Osteoblast (primary cell): Measurements from ENCODE around the gene NID2. TPM values are rescaled to one million over a fixed set of nuclear protein-coding genes. Genes with fewer than 3 reads are reported as not detected.
A peak's percentile ranks its signal among the peaks of the same experiment; 100 is the strongest.

Experiments used
- DNase-seq: peaks from one replicate; pipeline ENCODE4 v3.0.0; 2011; ENCODE audit warnings: low spot score, mixed read lengths; ENCODE audit not compliant: insufficient read length; ENCODE audit errors: missing footprints
- H2AFZ ChIP-seq: 2 replicates; pipeline ENCODE4 v1.6.0; 2011; ENCODE audit warnings: mild to moderate bottlenecking, low read length
- H3K27ac ChIP-seq: 2 replicates; pipeline ENCODE4 v1.5.1; 2011; ENCODE audit warnings: mild to moderate bottlenecking, low read depth, low read length, moderate library complexity
- H3K27me3 ChIP-seq: 2 replicates; pipeline ENCODE4 v1.6.0; 2012; ENCODE audit warnings: mild to moderate bottlenecking, control low read depth, inconsistent platforms, low read length, moderate library complexity; ENCODE audit not compliant: insufficient read depth
- H3K36me3 ChIP-seq: 2 replicates; pipeline ENCODE4 v1.5.1; 2011; ENCODE audit warnings: mild to moderate bottlenecking, low read length, control low read depth, moderate library complexity; ENCODE audit not compliant: insufficient read depth
- H3K4me1 ChIP-seq: 2 replicates; pipeline ENCODE4 v1.5.1; 2011; ENCODE audit warnings: mild to moderate bottlenecking, low read length, control low read depth, moderate library complexity; ENCODE audit not compliant: insufficient read depth
- H3K4me2 ChIP-seq: 2 replicates; pipeline ENCODE4 v1.6.0; 2011; ENCODE audit warnings: mild to moderate bottlenecking, low read length; ENCODE audit not compliant: insufficient read depth
- H3K4me3 ChIP-seq: fragments of 200-600 bp; sonication (generic); 3 replicates; pipeline ENCODE4 v1.5.1; 2012; ENCODE audit warnings: mild to moderate bottlenecking, low read length, inconsistent platforms; ENCODE audit not compliant: insufficient read depth
- H3K79me2 ChIP-seq: 2 replicates; pipeline ENCODE4 v1.6.0; 2012; ENCODE audit warnings: mild to moderate bottlenecking, low read length, control low read depth, inconsistent platforms; ENCODE audit not compliant: insufficient read depth
- H3K9me3 ChIP-seq: 2 replicates; pipeline ENCODE4 v1.5.1; 2011; ENCODE audit warnings: low read depth, low read length, control low read depth
- H4K20me1 ChIP-seq: 2 replicates; pipeline ENCODE4 v1.6.0; 2012; ENCODE audit warnings: mild to moderate bottlenecking, low read length, control low read depth; ENCODE audit not compliant: insufficient read depth
- CTCF ChIP-seq: IDR thresholded peaks from 2 replicates; pipeline ENCODE4 v1.5.1; 2011; ENCODE audit warnings: mild to moderate bottlenecking, low read depth, low read length, moderate library complexity; ENCODE audit errors: extremely low read depth
- total RNA-seq: library from RNA; depleted of rRNA; stranded (reverse); fragments of >200 nt; gene quantifications from 2 replicates; pipeline ENCODE4 v1.2.3, GENCODE V29; 2012

NID2 gene
- total RNA-seq, 1 donor: 141 TPM

DNA sequence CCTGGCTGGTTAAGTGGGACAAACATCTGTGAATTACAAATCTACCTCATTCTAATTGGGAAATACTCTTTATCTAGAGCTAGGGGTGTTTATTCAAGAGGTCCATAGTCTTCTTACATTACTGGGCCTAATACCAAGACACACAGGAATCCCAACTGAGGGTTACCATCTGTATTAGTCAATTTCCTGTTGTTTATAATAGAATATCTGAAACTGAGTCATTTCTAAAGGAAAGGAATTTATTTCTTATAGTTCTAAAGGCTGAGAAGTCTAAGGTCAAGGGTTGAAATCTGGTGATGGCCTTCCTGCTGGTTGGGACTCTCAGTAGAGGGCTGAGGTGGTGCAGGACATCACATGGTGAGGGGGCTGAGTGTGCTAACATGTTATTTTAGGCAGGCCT lies 43.5 kb downstream of the NID2 start:
- Histone ChIP-seq H4K20me1 (no peaks in the 10 kb centered on the region), H3K4me2 (peak overlapping the region; percentile 35), H3K79me2 (no peaks in the 10 kb centered on the region), H2AFZ (no peak overlapping the region), H3K9me3 (no peaks in the 10 kb centered on the region), H3K4me1 (peaks cover 37% of the 10 kb centered on the region), H3K4me3 (no peak overlapping the region), H3K36me3 (peaks cover 3% of the 10 kb centered on the region), H3K27me3 (no peaks in the 10 kb centered on the region), H3K27ac (peak overlapping the region; percentile 81)
- peak; percentile 87 for DNase-seq
- TF ChIP-seq CTCF: no peak

DNA sequence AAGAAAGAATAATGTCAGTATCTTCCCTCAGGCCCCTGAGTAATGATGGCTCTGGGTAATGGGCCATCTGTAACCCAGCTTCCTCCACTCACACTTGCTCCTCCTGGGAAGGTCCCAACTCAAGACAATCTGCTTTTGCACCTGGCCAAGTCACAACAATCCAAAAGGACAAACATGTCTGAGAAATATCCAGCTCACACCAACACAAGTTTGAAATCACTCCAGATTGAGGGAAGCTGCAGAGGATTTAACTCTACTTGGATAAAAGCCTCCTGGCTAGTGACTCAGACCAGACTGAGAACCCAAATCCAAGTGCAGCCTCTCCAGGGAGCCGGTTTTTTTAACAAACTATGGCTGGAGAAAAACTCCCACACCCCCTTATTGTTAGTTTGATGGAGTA lies 45.3 kb downstream of the NID2 start:
- no peaks in the 10 kb centered on the region for H4K20me1 ChIP-seq
- no peak overlapping the region for H2AFZ ChIP-seq
- peak; percentile 90 for DNase-seq
- H3K4me3 ChIP-seq: no peak overlapping the region
- no peaks in the 10 kb centered on the region for H3K79me2 ChIP-seq
- peak overlapping the region; percentile 81 for H3K27ac ChIP-seq
- H3K36me3 ChIP-seq: peaks cover 18% of the 10 kb centered on the region
- no peaks in the 10 kb centered on the region for H3K9me3 ChIP-seq
- peaks cover 37% of the 10 kb centered on the region for H3K4me1 ChIP-seq
- peak overlapping the region; percentile 18 for H3K4me2 ChIP-seq
- no peaks in the 10 kb centered on the region for H3K27me3 ChIP-seq
- no peak for TF ChIP-seq CTCF

DNA sequence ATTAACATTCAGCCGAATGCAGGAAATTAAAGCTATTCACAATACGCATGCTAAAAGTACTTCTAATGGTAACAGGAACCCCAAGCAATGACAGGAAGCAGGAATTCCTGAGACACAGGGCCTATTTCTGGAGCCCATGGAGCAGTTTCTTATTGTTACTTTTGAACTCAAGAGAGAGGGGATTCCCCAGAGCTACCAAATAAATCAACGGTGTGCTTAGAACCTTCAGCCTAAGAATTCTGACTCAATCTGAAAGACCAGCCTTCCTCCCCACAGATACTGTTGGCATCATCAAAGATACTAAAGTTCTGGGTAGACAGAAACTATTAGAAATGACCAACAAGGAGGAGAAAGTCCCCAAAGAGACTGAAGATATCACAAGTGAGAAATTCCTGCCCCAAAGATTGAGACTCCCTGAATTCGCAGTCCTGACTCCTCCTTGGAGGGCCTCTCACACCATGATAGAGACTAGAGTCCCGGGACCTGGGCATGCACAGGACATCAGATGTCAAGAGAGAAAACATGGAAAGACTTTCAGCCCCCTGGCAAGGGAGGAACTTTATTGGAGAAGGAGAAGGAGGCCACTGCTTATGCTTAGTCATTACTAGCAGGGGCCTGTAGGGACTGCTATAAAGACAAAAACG lies 46.8 kb downstream of the NID2 start:
- Histone ChIP-seq H4K20me1 (no peaks in the 10 kb centered on the region), H3K4me2 (no peak overlapping the region), H3K27me3 (no peaks in the 10 kb centered on the region), H3K4me3 (no peak overlapping the region), H2AFZ (no peak overlapping the region), H3K79me2 (no peaks in the 10 kb centered on the region), H3K4me1 (peaks cover 37% of the 10 kb centered on the region), H3K36me3 (peaks cover 22% of the 10 kb centered on the region), H3K9me3 (no peaks in the 10 kb centered on the region), H3K27ac (no peak overlapping the region)
- TF ChIP-seq CTCF: no peak
- DNase-seq: no peak

DNA sequence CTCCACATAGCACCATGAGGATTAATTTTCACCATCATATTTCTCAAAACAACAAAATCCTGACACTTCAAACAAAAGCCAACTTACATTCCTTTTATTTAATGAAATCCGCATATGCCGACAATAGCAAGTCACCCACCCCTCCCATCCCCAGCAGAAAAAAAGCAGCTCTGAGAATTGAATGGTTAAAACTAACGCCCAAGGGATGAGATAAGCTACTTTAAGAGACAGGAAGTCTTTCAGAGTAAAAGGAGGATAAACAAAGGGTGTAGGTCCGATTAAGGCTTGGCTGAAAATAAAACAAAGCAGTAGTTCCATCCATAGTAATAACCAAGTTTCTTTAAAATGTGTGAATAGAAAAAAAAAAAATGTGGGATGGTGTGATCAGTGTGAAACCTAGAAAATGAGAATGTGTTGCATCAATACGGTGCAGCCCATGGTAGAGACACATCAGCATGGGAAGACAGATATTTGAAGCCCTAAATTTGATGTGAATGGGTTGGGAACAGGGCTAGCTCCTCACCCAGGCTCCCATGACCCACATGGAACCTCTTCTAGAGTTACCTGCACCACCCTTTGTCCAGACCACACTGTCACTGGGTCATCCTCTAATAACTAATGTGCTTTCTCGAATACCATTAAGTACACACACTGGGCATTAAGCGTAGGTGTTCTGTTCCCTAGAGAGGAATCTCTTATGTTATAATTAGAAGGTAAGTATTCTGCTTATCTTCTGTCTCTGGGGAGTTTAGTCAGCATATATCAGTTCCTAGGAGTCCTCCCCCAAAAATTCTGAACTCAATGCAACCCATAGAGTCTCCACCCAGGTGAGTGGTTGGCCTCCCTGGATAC lies 47.8 kb downstream of the NID2 start:
- Histone ChIP-seq H3K27ac (no peak overlapping the region), H3K4me3 (no peak overlapping the region), H3K79me2 (no peaks in the 10 kb centered on the region), H3K4me2 (no peak overlapping the region), H3K36me3 (peaks cover 22% of the 10 kb centered on the region), H3K9me3 (no peaks in the 10 kb centered on the region), H3K27me3 (no peaks in the 10 kb centered on the region), H3K4me1 (peaks cover 31% of the 10 kb centered on the region), H2AFZ (no peak overlapping the region), H4K20me1 (no peaks in the 10 kb centered on the region)
- no peak for TF ChIP-seq CTCF
- no peak for DNase-seq
